A549 treated with ZK216348 at 1 μM for 4 hours (cell line): ENCODE measurements around the gene OR1S2. TPM values are rescaled to one million over a fixed set of nuclear protein-coding genes. Genes with fewer than 3 reads are reported as not detected.

Source experiments
- total RNA-seq: library from RNA; stranded (reverse); fragments of 200-300 nt; extraction: Qiagen RNA extraction; gene quantifications from 5 replicates; pipeline ENCODE4 v1.2.3, GENCODE V29; 2022; ENCODE audit warnings: low read depth

OR1S2 gene
- total RNA-seq = not detected in 5 replicates

GRCh38 chr11:58204042-58204441 is at the start of gene OR1S2:
Gene OR1S2, minus strand, starts transcription at chr11:58204142. Its CDS starts 0 bp downstream, at chr11:58204142.

GRCh38 chr11:58212420-58212819 is 8.5 kb upstream of the OR1S2 start, which contains the start of gene OR1S1:
Gene OR1S1, plus strand, starts transcription at chr11:58212720.

GRCh38 chr11:58188770-58189169 is 15.2 kb downstream of the OR1S2 start, which contains the start of gene OR9Q2:
Gene OR9Q2, plus strand, starts transcription at chr11:58189070. Its CDS starts 1,421 bp downstream, at chr11:58190491.

Other genes starting within 250 kb of the OR1S2 start
- gene OR9Q1, start 180.3 kb downstream of the OR1S2 start, total RNA-seq = not detected in 5 replicates
- not detected in 5 replicates for gene OR6Q1, start 173.2 kb downstream of the OR1S2 start, total RNA-seq
- gene OR9I1, start 78.6 kb downstream of the OR1S2 start, total RNA-seq = not detected in 5 replicates
- gene OR9Q2, start 15.1 kb downstream of the OR1S2 start, total RNA-seq = not detected in 5 replicates
- gene OR1S1, start 8.6 kb upstream of the OR1S2 start, total RNA-seq = not detected in 5 replicates
- not detected in 5 replicates for gene OR10Q1, start 24.8 kb upstream of the OR1S2 start, total RNA-seq
- not detected in 5 replicates for gene OR10W1, start 64.1 kb upstream of the OR1S2 start, total RNA-seq
- not detected in 5 replicates for gene OR5B17, start 154.9 kb upstream of the OR1S2 start, total RNA-seq
- not detected in 5 replicates for gene OR5B3, start 202.7 kb upstream of the OR1S2 start, total RNA-seq
- not detected in 5 replicates for gene OR5B2, start 224.0 kb upstream of the OR1S2 start, total RNA-seq
- not detected in 5 replicates for gene OR5B12, start 238.1 kb upstream of the OR1S2 start, total RNA-seq